Ishikawa (cell line): ENCODE data around the gene TUBGCP3.

Experiments used
- CEBPB ChIP-seq: IDR thresholded peaks from 2 replicates; pipeline ENCODE4 v1.6.1; 2012
- CREB1 ChIP-seq: IDR thresholded peaks from 2 replicates; pipeline ENCODE4 v1.6.1; 2012; ENCODE audit warnings: low read depth
- EP300 ChIP-seq: IDR thresholded peaks from 2 replicates; pipeline ENCODE4 v1.6.1; 2012; ENCODE audit warnings: borderline replicate concordance
- FOXM1 ChIP-seq: IDR thresholded peaks from 2 replicates; pipeline ENCODE4 v1.6.1; 2012; ENCODE audit warnings: low read depth, borderline replicate concordance
- MAX ChIP-seq: IDR thresholded peaks from 2 replicates; pipeline ENCODE4 v1.6.1; 2012
- NFIC ChIP-seq: IDR thresholded peaks from 2 replicates; pipeline ENCODE4 v1.6.1; 2012
- RAD21 ChIP-seq: IDR thresholded peaks from 2 replicates; pipeline ENCODE4 v1.6.1; 2012; ENCODE audit warnings: low read depth
- TAF1 ChIP-seq: IDR thresholded peaks from 2 replicates; pipeline ENCODE4 v1.6.1; 2012; ENCODE audit warnings: low read depth, mild to moderate bottlenecking
- TEAD4 ChIP-seq: IDR thresholded peaks from 2 replicates; pipeline ENCODE4 v1.6.1; 2012
- YY1 ChIP-seq: IDR thresholded peaks from 2 replicates; pipeline ENCODE4 v1.6.1; 2012; ENCODE audit warnings: low read depth
- ZBTB7A ChIP-seq: IDR thresholded peaks from 2 replicates; pipeline ENCODE4 v1.6.1; 2012; ENCODE audit warnings: low read depth
- TF ChIP-seq, protein P1 (sequence below): IDR thresholded peaks from 2 replicates; pipeline ENCODE4 v1.6.1; 2012; ENCODE audit warnings: low read depth, mild to moderate bottlenecking

- TF ChIP-seq TEAD4: no peak
- TF ChIP-seq YY1: no peak
- TF ChIP-seq RAD21: no peak
- TF ChIP-seq EP300: no peak
- no peak for TF ChIP-seq FOXM1
- TF ChIP-seq TAF1: no peak
- no peak for TF ChIP-seq MAX
- TF ChIP-seq, protein P1, sequence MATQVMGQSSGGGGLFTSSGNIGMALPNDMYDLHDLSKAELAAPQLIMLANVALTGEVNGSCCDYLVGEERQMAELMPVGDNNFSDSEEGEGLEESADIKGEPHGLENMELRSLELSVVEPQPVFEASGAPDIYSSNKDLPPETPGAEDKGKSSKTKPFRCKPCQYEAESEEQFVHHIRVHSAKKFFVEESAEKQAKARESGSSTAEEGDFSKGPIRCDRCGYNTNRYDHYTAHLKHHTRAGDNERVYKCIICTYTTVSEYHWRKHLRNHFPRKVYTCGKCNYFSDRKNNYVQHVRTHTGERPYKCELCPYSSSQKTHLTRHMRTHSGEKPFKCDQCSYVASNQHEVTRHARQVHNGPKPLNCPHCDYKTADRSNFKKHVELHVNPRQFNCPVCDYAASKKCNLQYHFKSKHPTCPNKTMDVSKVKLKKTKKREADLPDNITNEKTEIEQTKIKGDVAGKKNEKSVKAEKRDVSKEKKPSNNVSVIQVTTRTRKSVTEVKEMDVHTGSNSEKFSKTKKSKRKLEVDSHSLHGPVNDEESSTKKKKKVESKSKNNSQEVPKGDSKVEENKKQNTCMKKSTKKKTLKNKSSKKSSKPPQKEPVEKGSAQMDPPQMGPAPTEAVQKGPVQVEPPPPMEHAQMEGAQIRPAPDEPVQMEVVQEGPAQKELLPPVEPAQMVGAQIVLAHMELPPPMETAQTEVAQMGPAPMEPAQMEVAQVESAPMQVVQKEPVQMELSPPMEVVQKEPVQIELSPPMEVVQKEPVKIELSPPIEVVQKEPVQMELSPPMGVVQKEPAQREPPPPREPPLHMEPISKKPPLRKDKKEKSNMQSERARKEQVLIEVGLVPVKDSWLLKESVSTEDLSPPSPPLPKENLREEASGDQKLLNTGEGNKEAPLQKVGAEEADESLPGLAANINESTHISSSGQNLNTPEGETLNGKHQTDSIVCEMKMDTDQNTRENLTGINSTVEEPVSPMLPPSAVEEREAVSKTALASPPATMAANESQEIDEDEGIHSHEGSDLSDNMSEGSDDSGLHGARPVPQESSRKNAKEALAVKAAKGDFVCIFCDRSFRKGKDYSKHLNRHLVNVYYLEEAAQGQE: no peak
- no peak for TF ChIP-seq NFIC
- TF ChIP-seq ZBTB7A: no peak
- no peak for TF ChIP-seq CREB1
- no peak for TF ChIP-seq CEBPB
These were observed 131.6 kb downstream of the TUBGCP3 start for GRCh38 chr13:112456138-112457056.
